ENCODE results near the gene PPP3CB.

DNA sequence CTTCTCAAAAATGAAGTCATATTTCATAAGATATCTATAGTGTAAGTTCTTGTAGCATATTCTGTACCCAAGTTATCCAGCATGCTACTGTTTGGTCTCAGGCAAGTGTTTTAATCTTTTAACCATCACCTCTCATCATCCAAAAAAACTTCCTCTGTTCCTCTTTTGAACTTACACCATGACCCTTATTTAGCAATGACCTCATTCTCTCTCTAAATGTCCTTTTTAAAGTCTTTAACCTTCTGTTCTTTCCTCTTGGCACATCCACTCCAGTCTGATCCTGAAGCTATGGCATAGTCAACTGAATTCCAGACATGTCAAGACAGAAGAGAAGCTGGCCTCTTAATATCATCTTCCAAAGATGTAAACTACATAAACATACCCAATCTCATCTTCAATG is 26.2 kb downstream of the PPP3CB start:
- TF ChIP-seq, protein P1, sequence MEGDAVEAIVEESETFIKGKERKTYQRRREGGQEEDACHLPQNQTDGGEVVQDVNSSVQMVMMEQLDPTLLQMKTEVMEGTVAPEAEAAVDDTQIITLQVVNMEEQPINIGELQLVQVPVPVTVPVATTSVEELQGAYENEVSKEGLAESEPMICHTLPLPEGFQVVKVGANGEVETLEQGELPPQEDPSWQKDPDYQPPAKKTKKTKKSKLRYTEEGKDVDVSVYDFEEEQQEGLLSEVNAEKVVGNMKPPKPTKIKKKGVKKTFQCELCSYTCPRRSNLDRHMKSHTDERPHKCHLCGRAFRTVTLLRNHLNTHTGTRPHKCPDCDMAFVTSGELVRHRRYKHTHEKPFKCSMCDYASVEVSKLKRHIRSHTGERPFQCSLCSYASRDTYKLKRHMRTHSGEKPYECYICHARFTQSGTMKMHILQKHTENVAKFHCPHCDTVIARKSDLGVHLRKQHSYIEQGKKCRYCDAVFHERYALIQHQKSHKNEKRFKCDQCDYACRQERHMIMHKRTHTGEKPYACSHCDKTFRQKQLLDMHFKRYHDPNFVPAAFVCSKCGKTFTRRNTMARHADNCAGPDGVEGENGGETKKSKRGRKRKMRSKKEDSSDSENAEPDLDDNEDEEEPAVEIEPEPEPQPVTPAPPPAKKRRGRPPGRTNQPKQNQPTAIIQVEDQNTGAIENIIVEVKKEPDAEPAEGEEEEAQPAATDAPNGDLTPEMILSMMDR (IDR thresholded peaks at IDR 0.05; ENCODE audit: low read depth, low read length): no peak
- TF ChIP-seq POLR2A (IDR thresholded peaks at IDR 0.05; ENCODE audit: extremely low read depth, insufficient read length): no peak
- TF ChIP-seq, protein P2, sequence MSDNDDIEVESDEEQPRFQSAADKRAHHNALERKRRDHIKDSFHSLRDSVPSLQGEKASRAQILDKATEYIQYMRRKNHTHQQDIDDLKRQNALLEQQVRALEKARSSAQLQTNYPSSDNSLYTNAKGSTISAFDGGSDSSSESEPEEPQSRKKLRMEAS (IDR thresholded peaks at IDR 0.05; ENCODE audit: low read depth, low read length): no peak
